HEK293T (cell line): ENCODE data around the gene RMDN3.

ENCODE experiments used
- CTCF ChIA-PET: fragments of 350-600 bp; formaldehyde crosslinking; extraction: SDS; loops from one replicate; lab custom pipeline; 2021; ENCODE audit warnings: antibody characterized with exemption, inconsistent platforms; lab: Yijun Ruan, JAX
- POLR2A ChIA-PET: fragments of 350-600 bp; formaldehyde crosslinking; extraction: SDS; loops from one replicate; lab custom pipeline; 2020; ENCODE audit warnings: antibody characterized with exemption, inconsistent platforms; lab: Yijun Ruan, JAX
- DNase-seq: peaks from one replicate; pipeline ENCODE4 v3.0.0; 2012; ENCODE audit warnings: mixed read lengths; ENCODE audit errors: extremely low spot score
- ARNT ChIP-seq: fragments of 450-650 bp; IDR thresholded peaks from 2 replicates; pipeline ENCODE4 v1.6.1; 2017; ENCODE audit warnings: mild to moderate bottlenecking
- BHLHE40 ChIP-seq: fragments of 450-650 bp; IDR thresholded peaks from 2 replicates; pipeline ENCODE4 v1.6.1; 2016; ENCODE audit warnings: mild to moderate bottlenecking, moderate library complexity, borderline replicate concordance
- CTBP1 ChIP-seq: fragments of 450-650 bp; IDR thresholded peaks from 2 replicates; pipeline ENCODE4 v1.6.1; 2016; ENCODE audit warnings: borderline replicate concordance
- ELF4 ChIP-seq: fragments of 450-650 bp; IDR thresholded peaks from 2 replicates; pipeline ENCODE4 v1.6.1; 2017; ENCODE audit warnings: antibody characterized with exemption
- FOXA1 ChIP-seq: fragments of 450-650 bp; IDR thresholded peaks from 2 replicates; pipeline ENCODE4 v1.6.1; 2016; ENCODE audit warnings: mild to moderate bottlenecking
- FOXK2 ChIP-seq: fragments of 450-650 bp; IDR thresholded peaks from 2 replicates; pipeline ENCODE4 v1.6.1; 2016; ENCODE audit warnings: mild to moderate bottlenecking
- FOXM1 ChIP-seq: fragments of 450-650 bp; IDR thresholded peaks from 2 replicates; pipeline ENCODE4 v1.6.1; 2017; ENCODE audit warnings: mild to moderate bottlenecking, borderline replicate concordance
- HDGF ChIP-seq: fragments of 450-650 bp; IDR thresholded peaks from 2 replicates; pipeline ENCODE4 v1.6.1; 2017; ENCODE audit warnings: antibody characterized with exemption, borderline replicate concordance
- L3MBTL2 ChIP-seq: fragments of 450-650 bp; conservative IDR thresholded peaks from 2 replicates; pipeline ENCODE4 v1.6.1; 2016; ENCODE audit warnings: mild to moderate bottlenecking
- LEF1 ChIP-seq: fragments of 450-650 bp; IDR thresholded peaks from 2 replicates; pipeline ENCODE4 v1.6.1; 2017; ENCODE audit warnings: mild to moderate bottlenecking, borderline replicate concordance
- NFRKB ChIP-seq: fragments of 450-650 bp; IDR thresholded peaks from 2 replicates; pipeline ENCODE4 v1.6.1; 2016; ENCODE audit warnings: mild to moderate bottlenecking, moderate library complexity
- SP1 ChIP-seq: fragments of 450-650 bp; IDR thresholded peaks from 2 replicates; pipeline ENCODE4 v1.6.1; 2017
- SUZ12 ChIP-seq: fragments of 450-650 bp; IDR thresholded peaks from 2 replicates; pipeline ENCODE4 v1.6.1; 2016; ENCODE audit warnings: mild to moderate bottlenecking
- TARDBP ChIP-seq: fragments of 450-650 bp; IDR thresholded peaks from 2 replicates; pipeline ENCODE4 v1.6.1; 2016
- ZNF384 ChIP-seq: fragments of 450-650 bp; IDR thresholded peaks from 2 replicates; pipeline ENCODE4 v1.6.1; 2016
- TF ChIP-seq, protein P1 (sequence below): fragments of 450-650 bp; IDR thresholded peaks from 2 replicates; pipeline ENCODE4 v1.6.1; 2016

RMDN3 gene

DNA sequence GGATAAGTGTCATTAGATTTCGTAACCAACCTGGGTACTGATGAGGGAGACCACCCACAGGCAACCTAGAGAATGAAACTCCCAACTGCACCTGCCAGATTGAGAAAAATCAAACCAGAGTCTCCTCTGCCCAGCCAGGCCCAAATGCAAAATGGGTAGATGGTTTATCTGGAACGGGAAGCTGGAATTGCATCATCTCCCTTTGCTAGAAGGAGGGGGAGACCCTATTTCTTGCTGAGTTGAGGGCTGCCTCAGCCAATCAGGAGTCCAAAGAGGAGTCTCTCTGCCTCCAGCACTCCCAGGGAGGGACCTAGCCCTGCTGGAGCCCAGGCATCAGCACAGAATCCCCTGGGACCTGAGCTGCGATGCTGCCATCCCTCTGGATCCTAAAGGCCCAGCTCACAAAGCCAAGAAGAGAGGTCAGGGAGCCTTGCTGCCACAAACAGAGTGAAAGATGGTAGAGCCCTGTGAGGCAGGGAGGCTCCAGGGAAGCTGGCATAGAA, 8.1 kb downstream of the RMDN3 start:
- TF ChIP-seq ZNF384 (no peak), ARNT (no peak), FOXK2 (no peak), BHLHE40 (no peak), HDGF (no peak), SUZ12 (no peak), FOXM1 (no peak), SP1 (no peak), CTBP1 (no peak), TARDBP (no peak), FOXA1 (no peak), L3MBTL2 (no peak), NFRKB (no peak), LEF1 (no peak), ELF4 (no peak)
- TF ChIP-seq, protein P1, sequence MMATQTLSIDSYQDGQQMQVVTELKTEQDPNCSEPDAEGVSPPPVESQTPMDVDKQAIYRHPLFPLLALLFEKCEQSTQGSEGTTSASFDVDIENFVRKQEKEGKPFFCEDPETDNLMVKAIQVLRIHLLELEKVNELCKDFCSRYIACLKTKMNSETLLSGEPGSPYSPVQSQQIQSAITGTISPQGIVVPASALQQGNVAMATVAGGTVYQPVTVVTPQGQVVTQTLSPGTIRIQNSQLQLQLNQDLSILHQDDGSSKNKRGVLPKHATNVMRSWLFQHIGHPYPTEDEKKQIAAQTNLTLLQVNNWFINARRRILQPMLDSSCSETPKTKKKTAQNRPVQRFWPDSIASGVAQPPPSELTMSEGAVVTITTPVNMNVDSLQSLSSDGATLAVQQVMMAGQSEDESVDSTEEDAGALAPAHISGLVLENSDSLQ: no peak
- DNase-seq: no peak
- POLR2A ChIA-PET: interaction anchor here (0.8 to 1.2 kb wide), 3 partner anchors 18 to 177 kb away, joined by 3 to 4 read pairs (median 3); partner anchors contain the start of gene RHOV
- CTCF ChIA-PET: interaction anchor here (0.6 to 1.7 kb wide), 6 partner anchors 17 to 147 kb away, joined by 3 to 10 read pairs (median 3); partner anchors contain the start of genes GCHFR and VPS18

DNA sequence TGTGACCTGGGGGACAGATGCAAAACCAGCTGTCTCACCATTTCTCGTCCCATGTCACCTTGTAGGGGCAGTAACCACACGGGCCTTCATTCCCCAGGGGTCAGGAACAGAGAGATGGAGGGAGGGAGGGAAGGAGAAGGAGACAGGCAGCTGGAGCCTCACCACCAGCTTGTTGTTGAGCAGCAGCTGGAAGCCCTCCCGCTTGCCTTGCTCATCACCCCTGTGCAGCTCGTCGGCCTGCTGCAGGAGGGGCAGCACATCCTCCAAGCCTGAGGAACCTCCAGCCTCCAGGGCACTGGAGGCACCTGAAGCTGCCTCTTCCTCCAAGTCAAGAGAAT, 10.3 kb downstream of the RMDN3 start:
- POLR2A ChIA-PET: interaction anchor here (0.6 to 0.9 kb wide), 2 partner anchors 33 to 63 kb away, joined by 3 to 4 read pairs; partner anchors contain the start of gene DNAJC17
- CTCF ChIA-PET: interaction anchor here (0.6 to 1.2 kb wide), 2 partner anchors 22 to 38 kb away, joined by 3 to 4 read pairs; no protein-coding TSS in a partner anchor
- TF ChIP-seq CTBP1 (no peak), ARNT (no peak), SUZ12 (no peak), LEF1 (no peak), BHLHE40 (no peak)
- DNase-seq: no peak

DNA sequence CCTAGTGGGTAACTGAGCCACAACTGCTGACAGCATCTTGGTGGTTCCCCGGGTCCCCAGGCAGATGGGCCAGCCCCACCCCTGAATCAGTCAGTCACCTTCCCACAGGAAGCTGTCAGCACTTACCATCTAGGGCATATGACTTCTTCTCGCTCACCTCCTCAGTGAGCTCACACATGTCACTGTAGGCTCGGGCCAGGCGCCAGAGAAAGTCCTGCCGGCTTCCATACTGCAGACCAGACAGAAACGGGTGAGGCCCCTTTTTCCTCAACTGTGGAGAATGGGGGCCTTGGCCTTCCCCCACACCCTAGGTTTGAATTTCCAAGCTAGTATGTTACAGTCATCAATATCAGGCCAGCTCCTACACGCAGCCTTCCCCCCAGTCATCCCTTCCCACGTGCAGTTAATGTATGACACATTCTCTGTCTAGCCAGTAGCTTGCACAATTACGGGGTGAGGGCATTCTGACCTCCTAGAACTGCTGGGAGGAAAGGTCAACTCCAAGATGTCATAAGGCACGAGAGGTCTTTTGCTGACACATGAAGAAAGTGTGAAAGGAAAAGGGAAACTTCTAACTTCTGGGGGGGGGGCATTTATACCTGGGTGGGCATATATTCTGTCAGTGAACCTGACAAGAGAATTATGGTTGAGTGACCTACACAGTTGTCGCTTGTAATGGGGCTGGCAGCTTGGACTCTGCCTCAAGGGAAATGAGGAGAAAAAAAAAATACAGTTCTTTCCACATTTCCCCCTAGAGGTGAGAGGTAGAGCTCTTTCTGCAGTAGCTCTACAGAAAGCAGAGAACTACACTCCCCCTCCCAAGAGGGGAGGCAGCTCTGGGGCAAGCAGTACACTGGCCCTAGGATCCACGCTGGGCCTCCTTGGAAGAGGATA, 10.9 kb downstream of the RMDN3 start:
- no peak for DNase-seq
- POLR2A ChIA-PET: interaction anchor here (0.6 to 0.9 kb wide), 2 partner anchors 32 to 63 kb away, joined by 3 to 4 read pairs; partner anchors contain the start of gene DNAJC17
- TF ChIP-seq TARDBP (no peak), ARNT (no peak), FOXA1 (no peak), ZNF384 (no peak), SP1 (no peak)
- CTCF ChIA-PET: interaction anchor here (1.2 kb wide), 1 partner anchor 38 kb away, joined by 4 read pairs; no protein-coding TSS in a partner anchor

DNA sequence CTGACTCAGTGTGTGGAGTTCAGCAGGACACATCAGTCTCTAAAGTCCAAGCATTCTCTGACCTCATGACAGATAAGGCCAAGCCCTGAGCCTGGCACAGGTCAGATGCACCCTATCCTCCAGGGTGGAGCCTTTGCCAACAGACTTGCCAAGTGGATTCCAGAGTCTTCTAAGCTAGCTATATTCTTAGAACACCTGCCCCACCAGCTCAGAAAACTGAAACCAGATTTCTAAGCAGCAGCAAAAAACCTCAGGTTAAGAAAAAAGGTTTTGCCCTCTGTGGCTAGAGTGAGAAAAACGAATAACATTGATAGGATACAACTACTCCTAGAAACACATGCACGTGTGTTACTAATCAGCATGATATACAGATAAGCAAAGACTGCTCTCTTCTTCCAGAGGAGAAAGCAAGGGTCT, 11.6 kb downstream of the RMDN3 start:
- TF ChIP-seq FOXM1 (no peak), HDGF (no peak), FOXK2 (no peak), ARNT (no peak), FOXA1 (no peak), NFRKB (no peak), SP1 (no peak), CTBP1 (no peak), SUZ12 (no peak), TARDBP (no peak), LEF1 (no peak), L3MBTL2 (no peak), ELF4 (no peak), BHLHE40 (no peak), ZNF384 (no peak)
- TF ChIP-seq, protein P1: no peak
- POLR2A ChIA-PET: no interaction called here
- DNase-seq: no peak
- CTCF ChIA-PET: no interaction called here

DNA sequence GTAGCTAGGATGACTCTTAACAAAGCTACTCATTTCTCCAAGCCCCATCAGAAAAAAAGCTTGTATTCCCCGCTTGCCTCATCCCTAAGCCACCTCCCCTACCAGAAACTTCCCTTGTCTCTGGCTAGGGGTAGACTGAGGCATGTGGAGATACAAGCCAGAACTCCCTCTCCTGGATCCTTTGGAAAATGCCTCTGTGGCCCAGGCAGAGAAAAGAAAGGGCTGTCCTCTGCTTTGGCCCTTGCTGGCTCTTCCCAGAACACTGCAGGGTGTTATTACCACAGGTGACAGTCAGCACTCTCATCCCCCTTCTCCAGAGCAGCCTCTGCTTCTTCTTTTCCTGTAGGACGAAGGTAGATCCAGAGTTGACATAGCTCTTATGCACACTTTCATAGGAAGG, 15.2 kb downstream of the RMDN3 start:
- DNase-seq: no peak
- no peak for TF ChIP-seq FOXM1
- TF ChIP-seq ZNF384: no peak
- no peak for TF ChIP-seq HDGF
- TF ChIP-seq CTBP1: no peak
- TF ChIP-seq BHLHE40: no peak
- TF ChIP-seq ARNT: no peak
- no peak for TF ChIP-seq SP1
- TF ChIP-seq FOXK2: no peak
- no peak for TF ChIP-seq TARDBP
- TF ChIP-seq L3MBTL2: no peak
- no peak for TF ChIP-seq ELF4
- no peak for TF ChIP-seq FOXA1
- no peak for TF ChIP-seq SUZ12
- ChIA-PET POLR2A (no interaction called here), CTCF (no interaction called here)

DNA sequence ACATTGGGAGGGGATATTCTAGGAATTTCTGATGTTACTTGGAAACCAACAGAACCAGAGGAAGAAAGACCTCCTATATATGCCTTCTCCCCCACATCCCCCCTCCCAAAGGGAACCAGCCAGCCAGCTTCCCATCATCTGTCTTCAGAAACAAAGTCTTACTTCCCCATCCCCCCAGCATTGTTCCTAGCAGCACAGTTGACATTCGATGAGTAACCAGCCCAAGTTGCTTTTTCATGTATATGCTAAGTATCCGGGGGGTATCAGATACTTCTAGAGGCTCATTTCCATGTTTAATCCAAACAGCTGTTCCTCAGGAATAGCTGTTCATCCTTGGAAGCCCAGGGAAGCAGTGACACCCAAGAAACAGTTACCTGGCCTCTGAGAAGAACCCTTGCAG, 16.0 kb downstream of the RMDN3 start:
- CTCF ChIA-PET: interaction anchor here (0.5 kb wide), 1 partner anchor 60 kb away, joined by 4 read pairs; no protein-coding TSS in a partner anchor
- POLR2A ChIA-PET: interaction anchor here (0.9 kb wide), 1 partner anchor 8 kb away, joined by 3 read pairs; no protein-coding TSS in a partner anchor
- no peak for TF ChIP-seq ARNT
- TF ChIP-seq L3MBTL2: no peak
- no peak for TF ChIP-seq TARDBP
- TF ChIP-seq SUZ12: no peak
- TF ChIP-seq FOXK2: no peak
- no peak for TF ChIP-seq FOXM1
- TF ChIP-seq, protein P1: no peak
- TF ChIP-seq ZNF384: no peak
- no peak for TF ChIP-seq NFRKB
- TF ChIP-seq CTBP1: no peak
- no peak for TF ChIP-seq SP1
- TF ChIP-seq BHLHE40: no peak

More for the DNA sequence above, 16.0 kb downstream of the RMDN3 start:
- no peak for DNase-seq
